GM23338 (cell line): ENCODE results near the gene HHIPL1. TPM values are rescaled to one million over a fixed set of nuclear protein-coding genes. Genes with fewer than 3 reads are reported as not detected.
"Not testable (repeated sequence)": the region's sequence is repeated elsewhere in the genome, so short reads cannot be mapped to it uniquely, and the experiment has no call there.

ENCODE experiments used
- ATAC-seq: fragments of 200-7000 bp; cut with Tn5 transposase; 3 replicates; pipeline ENCODE4 v1.9.1; 2020
- DNase-seq: peaks from one replicate; pipeline ENCODE4 v3.0.0-alpha.2; 2015; ENCODE audit warnings: low spot score
- H2AFZ ChIP-seq: fragments of 200-600 bp; sonication (generic); 2 replicates; pipeline ENCODE4 v1.8.0; 2016; ENCODE audit warnings: antibody characterized with exemption, mild to moderate bottlenecking, moderate library complexity
- H3F3A ChIP-seq: fragments of 200-600 bp; sonication (generic); replicated peaks from 2 replicates; pipeline ENCODE4 v1.8.0; 2017; ENCODE audit warnings: antibody characterized with exemption, mixed run types, low read depth
- H3K27ac ChIP-seq: fragments of 200-600 bp; sonication (generic); 2 replicates; pipeline ENCODE4 v1.6.1; 2016; ENCODE audit warnings: low read depth
- H3K27me3 ChIP-seq: fragments of 200-600 bp; sonication (generic); 2 replicates; pipeline ENCODE4 v1.8.0; 2016; ENCODE audit warnings: mild to moderate bottlenecking, mixed run types, moderate library complexity; ENCODE audit not compliant: insufficient read depth
- H3K36me3 ChIP-seq: fragments of 200-600 bp; sonication (generic); 2 replicates; pipeline ENCODE4 v1.8.0; 2016; ENCODE audit warnings: mild to moderate bottlenecking; ENCODE audit not compliant: insufficient read depth
- H3K4me1 ChIP-seq: fragments of 200-600 bp; sonication (generic); 2 replicates; pipeline ENCODE4 v1.8.0; 2016; ENCODE audit warnings: mild to moderate bottlenecking, moderate library complexity; ENCODE audit not compliant: insufficient read depth
- H3K4me2 ChIP-seq: fragments of 200-600 bp; sonication (generic); 2 replicates; pipeline ENCODE4 v1.7.1; 2017; ENCODE audit warnings: mixed run types
- H3K4me3 ChIP-seq: fragments of 200-600 bp; sonication (generic); 2 replicates; pipeline ENCODE4 v1.6.1; 2016; ENCODE audit warnings: mixed run types
- H3K79me2 ChIP-seq: fragments of 200-600 bp; sonication (generic); replicated peaks from 2 replicates; pipeline ENCODE4 v1.8.0; 2017; ENCODE audit warnings: mild to moderate bottlenecking; ENCODE audit not compliant: insufficient read depth
- H3K9me2 ChIP-seq: fragments of 200-600 bp; sonication (generic); 2 replicates; pipeline ENCODE4 v1.8.0; 2017; ENCODE audit not compliant: insufficient read depth
- H4K20me1 ChIP-seq: fragments of 200-600 bp; sonication (generic); replicated peaks from 2 replicates; pipeline ENCODE4 v1.8.0; 2017; ENCODE audit warnings: mild to moderate bottlenecking; ENCODE audit not compliant: insufficient read depth
- H3K27ac Mint-ChIP-seq: 2 replicates; pipeline ENCODE4 v1.8.0; 2020; ENCODE audit warnings: inconsistent platforms, mild to moderate bottlenecking, moderate library complexity, mixed read lengths
- H3K27me3 Mint-ChIP-seq: 3 replicates; pipeline ENCODE4 v1.8.0; 2022; ENCODE audit warnings: low read depth, mild to moderate bottlenecking, moderate library complexity, mixed read lengths, inconsistent platforms; ENCODE audit not compliant: insufficient read depth, poor library complexity
- H3K36me3 Mint-ChIP-seq: 3 replicates; pipeline ENCODE4 v1.8.0; 2021; ENCODE audit warnings: low read depth, mild to moderate bottlenecking, inconsistent platforms, moderate library complexity, mixed read lengths
- H3K4me1 Mint-ChIP-seq: 3 replicates; pipeline ENCODE4 v1.8.0; 2020; ENCODE audit warnings: mild to moderate bottlenecking, inconsistent platforms, mixed read lengths
- H3K4me3 Mint-ChIP-seq: 3 replicates; pipeline ENCODE4 v1.8.0; 2021; ENCODE audit warnings: moderate library complexity, mild to moderate bottlenecking, inconsistent platforms, mixed read lengths
- H3K9me3 Mint-ChIP-seq: 3 replicates; pipeline ENCODE4 v1.8.0; 2020; ENCODE audit warnings: moderate library complexity, mild to moderate bottlenecking, inconsistent platforms, mixed read lengths
- CREB1 ChIP-seq: fragments of 250-450 bp; sonication (Bioruptor Pico); IDR thresholded peaks from 2 replicates; pipeline ENCODE4 v1.5.0; 2020; ENCODE audit warnings: low read depth, mild to moderate bottlenecking, moderate library complexity
- EZH2phosphoT487 ChIP-seq: fragments of 200-600 bp; sonication (generic); IDR thresholded peaks from one replicate; pipeline ENCODE4 v1.8.1; 2018; ENCODE audit warnings: antibody characterized with exemption; ENCODE audit not compliant: unreplicated experiment
- JUNB ChIP-seq: IDR thresholded peaks from one replicate; pipeline ENCODE4 v1.6.1; 2016; ENCODE audit warnings: antibody characterized with exemption; ENCODE audit not compliant: unreplicated experiment
- STAT1 ChIP-seq: IDR thresholded peaks from one replicate; pipeline ENCODE4 v1.6.1; 2016; ENCODE audit warnings: antibody characterized with exemption; ENCODE audit not compliant: unreplicated experiment
- ZNF114 ChIP-seq: fragments of 250-450 bp; sonication (Bioruptor Pico); IDR thresholded peaks from 2 replicates; pipeline ENCODE4 v1.5.0; 2020; ENCODE audit warnings: mild to moderate bottlenecking, moderate library complexity
- ZNF331 ChIP-seq: fragments of 250-450 bp; sonication (Bioruptor Pico); IDR thresholded peaks from 2 replicates; pipeline ENCODE4 v1.5.0; 2020; ENCODE audit warnings: low read depth, mild to moderate bottlenecking, moderate library complexity
- polyA plus RNA-seq: library from polyadenylated mRNA; unstranded; fragments of >200 nt; fragmentation: Nextera tagmentation; extraction: Ambion mirVana; gene quantifications from 2 replicates; pipeline ENCODE4 v1.2.1, GENCODE V29; 2016
- total RNA-seq: library from RNA; depleted of rRNA; stranded (reverse); fragments of >200 nt; shearing (Covaris generic); gene quantifications from 2 replicates; pipeline ENCODE4 v1.2.3, GENCODE V29; 2014
- TF ChIP-seq, protein P1 (sequence below): fragments of 250-450 bp; sonication (Bioruptor Pico); IDR thresholded peaks from 2 replicates; pipeline ENCODE4 v1.5.0; 2020; ENCODE audit warnings: mild to moderate bottlenecking, moderate library complexity
- TF ChIP-seq, protein P2 (sequence below), 2 experiments: fragments of 200-600 bp in 1 of 2; sonication (generic) in 1 of 2; conservative IDR thresholded peaks; 2 replicates each; pipeline versions ENCODE4 v1.5.1 to v1.6.1; 2016 to 2017; ENCODE audit warnings: antibody characterized with exemption in 2 of 2, low read depth in 2 of 2, mild to moderate bottlenecking in 2 of 2, moderate library complexity in 1 of 2
- TF ChIP-seq, protein P3 (sequence below): IDR thresholded peaks from 2 replicates; pipeline ENCODE4 v1.6.1; 2016; ENCODE audit warnings: antibody characterized with exemption

HHIPL1 gene
- total and polyA plus RNA-seq, 2 experiments from 2014 or later = 1.9 to 2.0 TPM

DNA sequence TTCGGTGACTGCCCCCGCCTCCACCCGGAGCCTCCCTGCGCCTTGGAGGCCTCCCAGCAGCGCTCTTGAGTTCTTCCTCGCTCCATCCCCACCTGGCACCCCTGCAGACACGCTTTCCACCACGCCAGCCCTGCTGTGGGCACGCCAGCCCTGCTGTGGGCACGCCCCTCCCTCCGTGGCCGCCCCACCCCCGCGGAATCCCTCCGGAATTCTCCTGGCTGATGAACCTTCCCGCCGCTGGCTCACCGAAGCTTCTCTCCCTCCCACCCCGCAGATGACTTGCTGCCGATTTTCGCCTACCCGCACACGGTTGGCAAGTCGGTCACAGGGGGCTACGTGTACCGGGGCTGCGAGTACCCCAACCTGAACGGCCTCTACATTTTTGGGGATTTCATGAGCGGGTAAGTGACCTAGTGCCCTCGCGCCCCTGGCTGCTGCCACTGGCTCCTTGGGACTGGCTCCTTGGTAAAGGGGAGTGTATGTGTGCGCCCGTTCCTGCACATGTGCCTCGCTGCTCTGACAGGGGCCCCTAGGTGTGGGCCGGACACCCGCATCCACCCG lies 15.2 kb downstream of the HHIPL1 start (continued):
- TF ChIP-seq, protein P1, sequence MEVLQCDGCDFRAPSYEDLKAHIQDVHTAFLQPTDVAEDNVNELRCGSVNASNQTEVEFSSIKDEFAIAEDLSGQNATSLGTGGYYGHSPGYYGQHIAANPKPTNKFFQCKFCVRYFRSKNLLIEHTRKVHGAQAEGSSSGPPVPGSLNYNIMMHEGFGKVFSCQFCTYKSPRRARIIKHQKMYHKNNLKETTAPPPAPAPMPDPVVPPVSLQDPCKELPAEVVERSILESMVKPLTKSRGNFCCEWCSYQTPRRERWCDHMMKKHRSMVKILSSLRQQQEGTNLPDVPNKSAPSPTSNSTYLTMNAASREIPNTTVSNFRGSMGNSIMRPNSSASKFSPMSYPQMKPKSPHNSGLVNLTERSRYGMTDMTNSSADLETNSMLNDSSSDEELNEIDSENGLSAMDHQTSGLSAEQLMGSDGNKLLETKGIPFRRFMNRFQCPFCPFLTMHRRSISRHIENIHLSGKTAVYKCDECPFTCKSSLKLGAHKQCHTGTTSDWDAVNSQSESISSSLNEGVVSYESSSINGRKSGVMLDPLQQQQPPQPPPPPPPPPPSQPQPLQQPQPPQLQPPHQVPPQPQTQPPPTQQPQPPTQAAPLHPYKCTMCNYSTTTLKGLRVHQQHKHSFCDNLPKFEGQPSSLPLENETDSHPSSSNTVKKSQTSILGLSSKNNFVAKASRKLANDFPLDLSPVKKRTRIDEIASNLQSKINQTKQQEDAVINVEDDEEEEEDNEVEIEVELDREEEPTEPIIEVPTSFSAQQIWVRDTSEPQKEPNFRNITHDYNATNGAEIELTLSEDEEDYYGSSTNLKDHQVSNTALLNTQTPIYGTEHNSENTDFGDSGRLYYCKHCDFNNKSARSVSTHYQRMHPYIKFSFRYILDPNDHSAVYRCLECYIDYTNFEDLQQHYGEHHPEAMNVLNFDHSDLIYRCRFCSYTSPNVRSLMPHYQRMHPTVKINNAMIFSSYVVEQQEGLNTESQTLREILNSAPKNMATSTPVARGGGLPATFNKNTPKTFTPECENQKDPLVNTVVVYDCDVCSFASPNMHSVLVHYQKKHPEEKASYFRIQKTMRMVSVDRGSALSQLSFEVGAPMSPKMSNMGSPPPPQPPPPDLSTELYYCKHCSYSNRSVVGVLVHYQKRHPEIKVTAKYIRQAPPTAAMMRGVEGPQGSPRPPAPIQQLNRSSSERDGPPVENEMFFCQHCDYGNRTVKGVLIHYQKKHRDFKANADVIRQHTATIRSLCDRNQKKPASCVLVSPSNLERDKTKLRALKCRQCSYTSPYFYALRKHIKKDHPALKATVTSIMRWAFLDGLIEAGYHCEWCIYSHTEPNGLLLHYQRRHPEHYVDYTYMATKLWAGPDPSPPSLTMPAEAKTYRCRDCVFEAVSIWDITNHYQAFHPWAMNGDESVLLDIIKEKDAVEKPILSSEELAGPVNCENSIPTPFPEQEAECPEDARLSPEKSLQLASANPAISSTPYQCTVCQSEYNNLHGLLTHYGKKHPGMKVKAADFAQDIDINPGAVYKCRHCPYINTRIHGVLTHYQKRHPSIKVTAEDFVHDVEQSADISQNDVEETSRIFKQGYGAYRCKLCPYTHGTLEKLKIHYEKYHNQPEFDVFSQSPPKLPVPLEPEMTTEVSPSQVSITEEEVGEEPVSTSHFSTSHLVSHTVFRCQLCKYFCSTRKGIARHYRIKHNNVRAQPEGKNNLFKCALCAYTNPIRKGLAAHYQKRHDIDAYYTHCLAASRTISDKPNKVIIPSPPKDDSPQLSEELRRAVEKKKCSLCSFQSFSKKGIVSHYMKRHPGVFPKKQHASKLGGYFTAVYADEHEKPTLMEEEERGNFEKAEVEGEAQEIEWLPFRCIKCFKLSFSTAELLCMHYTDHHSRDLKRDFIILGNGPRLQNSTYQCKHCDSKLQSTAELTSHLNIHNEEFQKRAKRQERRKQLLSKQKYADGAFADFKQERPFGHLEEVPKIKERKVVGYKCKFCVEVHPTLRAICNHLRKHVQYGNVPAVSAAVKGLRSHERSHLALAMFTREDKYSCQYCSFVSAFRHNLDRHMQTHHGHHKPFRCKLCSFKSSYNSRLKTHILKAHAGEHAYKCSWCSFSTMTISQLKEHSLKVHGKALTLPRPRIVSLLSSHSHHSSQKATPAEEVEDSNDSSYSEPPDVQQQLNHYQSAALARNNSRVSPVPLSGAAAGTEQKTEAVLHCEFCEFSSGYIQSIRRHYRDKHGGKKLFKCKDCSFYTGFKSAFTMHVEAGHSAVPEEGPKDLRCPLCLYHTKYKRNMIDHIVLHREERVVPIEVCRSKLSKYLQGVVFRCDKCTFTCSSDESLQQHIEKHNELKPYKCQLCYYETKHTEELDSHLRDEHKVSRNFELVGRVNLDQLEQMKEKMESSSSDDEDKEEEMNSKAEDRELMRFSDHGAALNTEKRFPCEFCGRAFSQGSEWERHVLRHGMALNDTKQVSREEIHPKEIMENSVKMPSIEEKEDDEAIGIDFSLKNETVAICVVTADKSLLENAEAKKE (CRISPR knock-in tag) = no peak
- TF ChIP-seq, protein P2, sequence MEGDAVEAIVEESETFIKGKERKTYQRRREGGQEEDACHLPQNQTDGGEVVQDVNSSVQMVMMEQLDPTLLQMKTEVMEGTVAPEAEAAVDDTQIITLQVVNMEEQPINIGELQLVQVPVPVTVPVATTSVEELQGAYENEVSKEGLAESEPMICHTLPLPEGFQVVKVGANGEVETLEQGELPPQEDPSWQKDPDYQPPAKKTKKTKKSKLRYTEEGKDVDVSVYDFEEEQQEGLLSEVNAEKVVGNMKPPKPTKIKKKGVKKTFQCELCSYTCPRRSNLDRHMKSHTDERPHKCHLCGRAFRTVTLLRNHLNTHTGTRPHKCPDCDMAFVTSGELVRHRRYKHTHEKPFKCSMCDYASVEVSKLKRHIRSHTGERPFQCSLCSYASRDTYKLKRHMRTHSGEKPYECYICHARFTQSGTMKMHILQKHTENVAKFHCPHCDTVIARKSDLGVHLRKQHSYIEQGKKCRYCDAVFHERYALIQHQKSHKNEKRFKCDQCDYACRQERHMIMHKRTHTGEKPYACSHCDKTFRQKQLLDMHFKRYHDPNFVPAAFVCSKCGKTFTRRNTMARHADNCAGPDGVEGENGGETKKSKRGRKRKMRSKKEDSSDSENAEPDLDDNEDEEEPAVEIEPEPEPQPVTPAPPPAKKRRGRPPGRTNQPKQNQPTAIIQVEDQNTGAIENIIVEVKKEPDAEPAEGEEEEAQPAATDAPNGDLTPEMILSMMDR (conservative IDR thresholded peaks at IDR 0.05; ENCODE audit: low read depth in 2 of 2) = no peak
- TF ChIP-seq ZNF331 = no peak

DNA sequence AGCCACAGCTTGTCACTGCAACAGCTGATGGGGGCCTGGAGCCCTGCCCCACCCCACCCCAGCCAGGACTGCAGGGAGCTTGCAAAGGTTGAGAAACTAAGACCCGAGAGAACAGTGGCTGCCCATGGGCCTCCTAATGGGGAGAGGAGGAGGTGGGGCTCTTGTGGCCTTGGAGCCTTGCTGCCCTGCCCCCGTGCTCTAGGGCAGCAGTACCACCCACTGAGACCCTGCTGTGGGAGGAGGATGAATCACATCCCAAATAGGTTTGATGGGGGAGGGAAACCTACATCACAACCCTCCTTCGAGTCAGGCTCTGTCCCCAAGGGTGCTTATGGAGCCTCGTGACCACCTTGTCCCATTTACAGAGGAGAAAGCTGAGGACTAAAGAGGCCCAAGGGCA lies 15.9 kb downstream of the HHIPL1 start:
- Mint-ChIP-seq H3K4me1 (peaks cover 35% of the 10 kb centered on the region), H3K27me3 (peaks cover 32% of the 10 kb centered on the region), H3K4me3 (peak overlapping the region; percentile 73; the same call in 2 of the 3 replicates), H3K36me3 (peaks cover 9% of the 10 kb centered on the region; the same call in 1 of the 3 replicates), H3K9me3 (no peaks in the 10 kb centered on the region), H3K27ac (no peak overlapping the region)
- Histone ChIP-seq H3K4me2 (peak overlapping the region; percentile 88), H3K36me3 (no peaks in the 10 kb centered on the region), H3K4me1 (peaks cover 37% of the 10 kb centered on the region), H3K27me3 (peaks cover 37% of the 10 kb centered on the region), H2AFZ (peak overlapping the region; percentile 88; the same call in 1 of the 2 replicates), H3K4me3 (peak overlapping the region; percentile 68), H3K9me2 (no peaks in the 10 kb centered on the region), H3K27ac (no peak overlapping the region), H3F3A (peaks cover 16% of the 10 kb centered on the region; the same call in 1 of the 2 replicates), H3K79me2 (no peaks in the 10 kb centered on the region), H4K20me1 (no peaks in the 10 kb centered on the region; the same call in 1 of the 2 replicates)
- TF ChIP-seq JUNB (no peak), CREB1 (CRISPR knock-in tag) (no peak), ZNF331 (no peak), ZNF114 (CRISPR knock-in tag) (no peak), STAT1 (no peak), EZH2phosphoT487 (no peak)
- TF ChIP-seq, protein P3, sequence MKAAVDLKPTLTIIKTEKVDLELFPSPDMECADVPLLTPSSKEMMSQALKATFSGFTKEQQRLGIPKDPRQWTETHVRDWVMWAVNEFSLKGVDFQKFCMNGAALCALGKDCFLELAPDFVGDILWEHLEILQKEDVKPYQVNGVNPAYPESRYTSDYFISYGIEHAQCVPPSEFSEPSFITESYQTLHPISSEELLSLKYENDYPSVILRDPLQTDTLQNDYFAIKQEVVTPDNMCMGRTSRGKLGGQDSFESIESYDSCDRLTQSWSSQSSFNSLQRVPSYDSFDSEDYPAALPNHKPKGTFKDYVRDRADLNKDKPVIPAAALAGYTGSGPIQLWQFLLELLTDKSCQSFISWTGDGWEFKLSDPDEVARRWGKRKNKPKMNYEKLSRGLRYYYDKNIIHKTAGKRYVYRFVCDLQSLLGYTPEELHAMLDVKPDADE = no peak
- DNase-seq (no peak), ATAC-seq (peak; percentile 6)

DNA sequence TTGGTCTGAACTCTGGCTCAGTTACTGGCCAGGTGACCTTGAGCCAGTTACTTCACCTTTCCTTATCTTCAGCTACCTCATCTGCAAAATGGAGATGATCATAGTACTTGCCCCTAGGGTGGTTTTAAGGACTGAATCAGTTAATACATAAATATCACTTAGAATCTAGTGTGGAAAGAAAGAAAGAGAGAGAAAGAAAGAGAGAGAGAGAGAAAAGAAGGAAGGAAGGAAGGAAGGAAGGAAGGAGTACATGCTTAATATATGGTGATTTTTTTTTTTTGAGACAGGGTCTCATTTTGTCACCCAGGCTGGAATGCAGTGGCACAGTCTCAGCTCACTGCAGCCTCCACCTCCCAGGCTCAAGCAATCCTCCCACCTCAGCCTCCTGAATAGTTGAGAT lies 16.3 kb downstream of the HHIPL1 start:
- not testable (repeated sequence) for H3K27ac ChIP-seq, DNase-seq, H2AFZ ChIP-seq, H3K9me2 ChIP-seq, H3K36me3 ChIP-seq, H3K36me3 Mint-ChIP-seq, H3K27ac Mint-ChIP-seq, H4K20me1 ChIP-seq, H3K4me3 ChIP-seq, ATAC-seq, H3K9me3 Mint-ChIP-seq, H3K79me2 ChIP-seq
- Mint-ChIP-seq H3K4me1 (peaks cover 39% of the 10 kb centered on the region), H3K27me3 (peaks cover 32% of the 10 kb centered on the region), H3K4me3 (peak overlapping the region; percentile 31; the same call in 1 of the 3 replicates)
- peak overlapping the region; percentile 88 for H3K4me2 ChIP-seq
- H3K4me1 ChIP-seq = peaks cover 37% of the 10 kb centered on the region
- peaks cover 37% of the 10 kb centered on the region for H3K27me3 ChIP-seq
- peaks cover 16% of the 10 kb centered on the region; the same call in 1 of the 2 replicates for H3F3A ChIP-seq
